Fibroblast of lung (primary cell): ENCODE data around the gene ZNF22. TPM values are rescaled to one million over a fixed set of nuclear protein-coding genes. Genes with fewer than 3 reads are reported as not detected.
A peak's percentile ranks its signal among the peaks of the same experiment; 100 is the strongest.

Source experiments
- DNase-seq, 2 donors: peaks; one replicate each; pipeline versions ENCODE4 v3.0.0 to v3.0.0-alpha.2; 2010; ENCODE audit warnings: low read depth in 2 of 2
- H2AFZ ChIP-seq: 2 replicates; pipeline ENCODE4 v1.5.1; 2012; ENCODE audit warnings: low read length, control low read depth, inconsistent platforms
- H3K27ac ChIP-seq: 2 replicates; pipeline ENCODE4 v1.5.1; 2011; ENCODE audit warnings: low read length, control low read depth; ENCODE audit not compliant: insufficient read depth
- H3K27me3 ChIP-seq: 2 replicates; pipeline ENCODE4 v1.5.1; 2011; ENCODE audit warnings: mild to moderate bottlenecking, low read length; ENCODE audit not compliant: control insufficient read depth, insufficient read depth
- H3K36me3 ChIP-seq: 2 replicates; pipeline ENCODE4 v1.5.1; 2011; ENCODE audit warnings: low read length; ENCODE audit not compliant: control insufficient read depth, insufficient read depth
- H3K4me1 ChIP-seq: 2 replicates; pipeline ENCODE4 v1.5.1; 2011; ENCODE audit warnings: low read length; ENCODE audit not compliant: control insufficient read depth, insufficient read depth; ENCODE audit errors: extremely low read depth
- H3K4me2 ChIP-seq: 2 replicates; pipeline ENCODE4 v1.5.1; 2011; ENCODE audit warnings: low read length, control low read depth; ENCODE audit not compliant: insufficient read depth; ENCODE audit errors: extremely low read depth
- H3K4me3 ChIP-seq, 4 experiments: fragments of 200-600 bp in 1 of 4; sonication (generic) in 1 of 4; replicated peaks in 1 of 4; 2 replicates each; pipeline ENCODE4 v1.5.1; 2011 to 2016; ENCODE audit warnings: low read length in 4 of 4, low read depth in 3 of 4, mild to moderate bottlenecking in 3 of 4, control low read depth in 2 of 4, inconsistent platforms in 1 of 4, mixed read lengths in 1 of 4; ENCODE audit not compliant: insufficient read depth in 1 of 4; ENCODE audit errors: control extremely low read depth in 1 of 4
- H3K79me2 ChIP-seq: 2 replicates; pipeline ENCODE4 v1.5.1; 2012; ENCODE audit warnings: mild to moderate bottlenecking, low read length, inconsistent platforms; ENCODE audit not compliant: control insufficient read depth, insufficient read depth
- H3K9ac ChIP-seq: 2 replicates; pipeline ENCODE4 v1.5.1; 2011; ENCODE audit warnings: mild to moderate bottlenecking, low read length, control low read depth; ENCODE audit not compliant: insufficient read depth
- H3K9me3 ChIP-seq: 2 replicates; pipeline ENCODE4 v1.5.1; 2012; ENCODE audit warnings: low read depth, low read length; ENCODE audit not compliant: control insufficient read depth, insufficient read depth
- H4K20me1 ChIP-seq: 2 replicates; pipeline ENCODE4 v1.5.1; 2011; ENCODE audit warnings: low read length; ENCODE audit not compliant: control insufficient read depth, insufficient read depth; ENCODE audit errors: extremely low read depth
- EZH2 ChIP-seq: IDR thresholded peaks from 2 replicates; pipeline ENCODE4 v1.5.1; 2012; ENCODE audit warnings: low read length, control low read depth, mild to moderate bottlenecking; ENCODE audit errors: missing control alignments
- polyA plus RNA-seq, 2 donors: library from polyadenylated mRNA; depleted of rRNA in 1 of 2; stranded (reverse) in 1 of 2; unstranded in 1 of 2; fragments of >200 nt; gene quantifications; 2 replicates each; pipeline ENCODE4 v1.2.1, GENCODE V29; 2011 to 2012; ENCODE audit warnings: missing spikeins in 1 of 2
- total RNA-seq: library from RNA; depleted of rRNA; stranded (reverse); fragments of >200 nt; gene quantifications from 2 replicates; pipeline ENCODE4 v1.2.1, GENCODE V29; 2014
- TF ChIP-seq, protein P1 (sequence below), 2 donors: IDR thresholded peaks in 1 of 2; conservative IDR thresholded peaks in 1 of 2; 1 replicate in 1 of 2; 2 replicates in 1 of 2; pipeline ENCODE4 v1.5.1; 2011 to 2012; ENCODE audit warnings: low read length in 2 of 2, control low read depth in 1 of 2, inconsistent platforms in 1 of 2, low read depth in 1 of 2, mild to moderate bottlenecking in 1 of 2

Gene ZNF22
- total and polyA plus RNA-seq, 2 donors (not counting 1 experiment from before 2014, with no cell fraction given): 16.0 to 23.0 TPM

DNA sequence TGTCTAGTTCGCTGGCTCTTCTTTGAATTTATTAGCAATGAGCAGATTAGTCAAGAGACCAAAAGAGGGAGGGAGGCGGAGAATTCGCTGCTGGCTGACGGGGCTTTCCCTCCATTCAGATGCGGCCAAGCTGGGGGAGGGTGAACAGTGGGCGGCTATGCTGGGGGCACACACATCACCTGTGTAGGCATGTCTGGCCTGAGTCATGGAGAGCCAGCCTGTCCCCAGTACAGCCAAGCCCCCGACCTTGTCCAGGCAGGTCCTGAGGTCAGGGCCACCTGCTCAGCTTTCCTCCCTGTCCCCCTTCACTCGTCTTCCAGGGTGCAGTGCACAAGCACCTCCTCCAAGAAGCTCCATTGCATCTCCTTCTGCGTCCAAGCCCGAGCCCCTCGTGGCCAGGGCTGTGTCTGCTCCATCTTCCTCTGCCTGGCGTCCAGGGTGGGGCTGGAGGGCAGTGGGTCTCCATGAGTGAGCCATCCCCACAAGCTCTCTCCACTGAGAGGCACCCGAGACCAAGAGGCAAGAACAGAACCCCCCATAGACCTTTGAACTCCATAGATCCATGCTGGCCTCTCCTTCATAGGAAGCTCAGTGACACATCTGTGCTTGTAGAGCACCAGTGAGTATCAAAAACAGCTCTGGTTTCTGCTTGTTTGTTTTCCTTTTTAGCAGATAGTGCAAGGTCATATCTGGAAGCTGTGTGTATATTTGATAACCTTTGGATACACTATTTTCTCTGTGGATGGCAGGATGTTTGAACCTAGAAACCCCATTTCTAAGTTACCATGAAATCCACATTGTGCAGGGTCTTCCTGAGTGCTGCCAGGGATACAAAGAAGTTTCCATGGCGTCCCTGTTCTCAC, 20.2 kb upstream of the ZNF22 start:
- H3K27me3 ChIP-seq: no peaks in the 10 kb centered on the region
- no peaks in the 10 kb centered on the region for H4K20me1 ChIP-seq
- peaks cover 47% of the 10 kb centered on the region for H3K4me1 ChIP-seq
- peak overlapping the region; percentile 90 for H3K27ac ChIP-seq
- H3K36me3 ChIP-seq: peaks cover 4% of the 10 kb centered on the region
- no peaks in the 10 kb centered on the region for H3K9me3 ChIP-seq
- peak in 1 of 2 donors; percentile 40 for DNase-seq
- H3K4me2 ChIP-seq: peak overlapping the region; percentile 62
- H3K79me2 ChIP-seq: peaks cover 7% of the 10 kb centered on the region
- no peak overlapping the region for H3K4me3 ChIP-seq
- no peak overlapping the region for H3K9ac ChIP-seq
- TF ChIP-seq, protein P1, sequence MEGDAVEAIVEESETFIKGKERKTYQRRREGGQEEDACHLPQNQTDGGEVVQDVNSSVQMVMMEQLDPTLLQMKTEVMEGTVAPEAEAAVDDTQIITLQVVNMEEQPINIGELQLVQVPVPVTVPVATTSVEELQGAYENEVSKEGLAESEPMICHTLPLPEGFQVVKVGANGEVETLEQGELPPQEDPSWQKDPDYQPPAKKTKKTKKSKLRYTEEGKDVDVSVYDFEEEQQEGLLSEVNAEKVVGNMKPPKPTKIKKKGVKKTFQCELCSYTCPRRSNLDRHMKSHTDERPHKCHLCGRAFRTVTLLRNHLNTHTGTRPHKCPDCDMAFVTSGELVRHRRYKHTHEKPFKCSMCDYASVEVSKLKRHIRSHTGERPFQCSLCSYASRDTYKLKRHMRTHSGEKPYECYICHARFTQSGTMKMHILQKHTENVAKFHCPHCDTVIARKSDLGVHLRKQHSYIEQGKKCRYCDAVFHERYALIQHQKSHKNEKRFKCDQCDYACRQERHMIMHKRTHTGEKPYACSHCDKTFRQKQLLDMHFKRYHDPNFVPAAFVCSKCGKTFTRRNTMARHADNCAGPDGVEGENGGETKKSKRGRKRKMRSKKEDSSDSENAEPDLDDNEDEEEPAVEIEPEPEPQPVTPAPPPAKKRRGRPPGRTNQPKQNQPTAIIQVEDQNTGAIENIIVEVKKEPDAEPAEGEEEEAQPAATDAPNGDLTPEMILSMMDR (conservative IDR thresholded peaks at IDR 0.05 in 1 of 2, IDR thresholded peaks at IDR 0.05 in 1 of 2; ENCODE audit: low read depth in 1 of 2, low read length in 2 of 2): no peak
- peak overlapping the region; percentile 44 for H2AFZ ChIP-seq

DNA sequence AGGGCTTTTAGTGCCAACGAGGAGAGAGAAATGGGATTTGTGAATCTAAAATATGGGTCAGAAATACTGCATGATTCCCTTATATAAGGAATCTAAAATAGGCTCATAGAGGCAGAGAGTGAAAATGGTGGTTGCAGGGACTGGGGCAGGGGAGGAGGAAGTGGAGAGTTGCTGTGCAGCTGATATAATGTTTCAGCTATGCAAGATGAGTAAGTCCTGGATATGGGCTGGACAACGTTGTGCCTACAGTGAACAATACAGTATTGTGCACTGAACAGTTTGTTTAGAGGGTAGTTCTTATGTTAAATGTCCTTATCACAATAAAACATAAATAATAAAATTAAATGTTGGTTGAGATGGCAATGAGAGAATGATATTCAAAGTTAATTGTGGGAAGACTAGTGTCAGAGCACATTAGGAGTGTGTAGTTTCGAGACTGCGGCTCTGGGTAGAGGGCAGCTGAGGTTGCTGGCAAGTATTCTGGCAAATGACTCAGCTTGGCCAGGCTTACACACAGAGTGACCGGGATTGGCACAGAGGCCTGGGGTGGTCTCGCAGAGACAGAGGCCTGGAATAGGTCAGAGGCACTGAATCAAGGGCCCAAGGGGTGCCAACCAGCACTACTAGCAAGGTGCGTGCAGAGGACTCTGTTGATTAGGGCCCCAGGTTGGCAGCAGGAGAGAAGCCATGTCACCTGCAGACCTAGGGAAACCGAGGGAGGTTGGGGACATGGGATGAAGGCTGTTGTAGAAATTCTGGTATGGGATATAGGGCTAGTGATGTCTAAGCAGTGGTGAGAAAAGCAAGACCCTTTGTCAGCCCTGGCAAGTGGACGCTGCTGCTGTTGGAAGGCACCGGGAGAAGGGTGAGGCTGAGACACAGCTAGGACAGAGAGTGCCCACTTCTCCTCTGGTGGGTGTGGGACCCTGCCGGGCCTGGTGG, 19.3 kb upstream of the ZNF22 start:
- Histone ChIP-seq H3K4me3 (no peak overlapping the region), H3K9ac (no peak overlapping the region), H3K27me3 (no peaks in the 10 kb centered on the region), H3K36me3 (peaks cover 4% of the 10 kb centered on the region), H3K9me3 (no peaks in the 10 kb centered on the region), H3K4me1 (peaks cover 45% of the 10 kb centered on the region), H3K4me2 (peak overlapping the region; percentile 78), H2AFZ (peak overlapping the region; percentile 44), H4K20me1 (no peaks in the 10 kb centered on the region), H3K27ac (peak overlapping the region; percentile 90), H3K79me2 (peaks cover 7% of the 10 kb centered on the region)
- peak; percentile 85 to 95 for DNase-seq
- TF ChIP-seq, protein P1 (conservative IDR thresholded peaks at IDR 0.05 in 1 of 2, IDR thresholded peaks at IDR 0.05 in 1 of 2; ENCODE audit: low read depth in 1 of 2, low read length in 2 of 2): no peak
- TF ChIP-seq EZH2: no peak

DNA sequence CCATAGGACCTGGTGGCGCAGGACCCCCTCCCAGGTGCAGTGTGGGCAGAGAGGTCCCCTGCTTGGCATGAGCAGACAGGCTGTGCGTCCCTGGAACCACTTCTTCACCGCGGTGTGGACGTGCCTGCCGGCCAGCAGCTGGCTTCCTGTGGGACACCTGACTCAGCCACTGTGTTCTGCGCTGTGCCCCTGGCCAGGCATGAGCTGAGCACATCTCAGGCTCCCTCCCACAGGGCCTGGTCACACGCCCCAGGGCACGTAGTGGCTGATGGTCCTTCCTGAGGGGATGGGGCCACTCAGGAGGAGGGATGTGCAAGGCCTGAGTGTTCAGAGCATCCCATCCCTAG, 18.6 kb upstream of the ZNF22 start:
- DNase-seq: peak in 1 of 2 donors; percentile 67
- H3K9ac ChIP-seq: no peak overlapping the region
- H3K27me3 ChIP-seq: no peaks in the 10 kb centered on the region
- no peaks in the 10 kb centered on the region for H3K9me3 ChIP-seq
- peaks cover 7% of the 10 kb centered on the region for H3K79me2 ChIP-seq
- H3K4me1 ChIP-seq: peaks cover 41% of the 10 kb centered on the region
- H4K20me1 ChIP-seq: no peaks in the 10 kb centered on the region
- H3K27ac ChIP-seq: peak overlapping the region; percentile 90
- peaks cover 4% of the 10 kb centered on the region for H3K36me3 ChIP-seq
- no peak overlapping the region for H2AFZ ChIP-seq
- TF ChIP-seq, protein P1 (conservative IDR thresholded peaks at IDR 0.05 in 1 of 2, IDR thresholded peaks at IDR 0.05 in 1 of 2; ENCODE audit: low read depth in 1 of 2, low read length in 2 of 2): no peak
- no peak for TF ChIP-seq EZH2
- H3K4me2 ChIP-seq: no peak overlapping the region
- H3K4me3 ChIP-seq: no peak overlapping the region
